HG03521 (cell line): ENCODE data around the gene LPAR5.

Experiments
- ATAC-seq: cut with Tn5 transposase; IDR thresholded peaks from one replicate; pipeline ENCODE4 v1.9.1; 2021; ENCODE audit warnings: mild to moderate bottlenecking, moderate library complexity; ENCODE audit not compliant: unreplicated experiment

The LPAR5 gene

DNA sequence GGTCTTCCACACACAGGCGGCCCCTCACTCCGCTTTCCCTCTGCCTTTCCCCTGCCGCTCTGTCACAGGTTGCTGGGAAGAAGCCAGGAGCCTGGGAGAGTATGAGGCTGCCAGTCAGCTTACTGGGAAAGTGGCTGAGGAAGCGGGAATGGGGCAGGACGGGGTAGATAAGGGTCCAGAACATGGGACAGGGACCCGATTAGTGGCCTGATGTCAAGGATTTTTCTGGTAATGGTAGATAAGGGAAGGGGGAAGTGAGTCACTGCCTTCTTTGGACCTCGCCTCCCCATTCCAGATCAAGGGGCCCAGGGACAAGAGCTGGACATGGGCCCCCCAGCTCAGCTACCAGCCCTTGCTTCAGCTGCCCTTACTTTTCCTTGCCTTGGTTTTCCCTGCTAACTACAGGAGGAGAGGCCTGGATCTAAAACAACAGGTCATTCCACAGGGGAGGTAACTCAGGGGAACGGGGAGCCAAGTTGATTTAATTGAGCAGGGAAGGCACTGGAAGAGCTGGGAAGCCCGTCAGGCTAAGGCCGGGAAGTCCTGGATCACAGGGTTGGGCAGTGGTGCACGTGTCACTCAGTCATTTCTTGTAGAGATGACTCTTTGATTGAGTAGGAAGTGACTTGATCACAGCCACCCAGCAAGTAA lies 3.5 kb upstream of the LPAR5 start:
- ATAC-seq = no peak

GRCh38 chr12:6638305-6638704 lies 2.5 kb upstream of the LPAR5 start:
- no peak for ATAC-seq

DNA sequence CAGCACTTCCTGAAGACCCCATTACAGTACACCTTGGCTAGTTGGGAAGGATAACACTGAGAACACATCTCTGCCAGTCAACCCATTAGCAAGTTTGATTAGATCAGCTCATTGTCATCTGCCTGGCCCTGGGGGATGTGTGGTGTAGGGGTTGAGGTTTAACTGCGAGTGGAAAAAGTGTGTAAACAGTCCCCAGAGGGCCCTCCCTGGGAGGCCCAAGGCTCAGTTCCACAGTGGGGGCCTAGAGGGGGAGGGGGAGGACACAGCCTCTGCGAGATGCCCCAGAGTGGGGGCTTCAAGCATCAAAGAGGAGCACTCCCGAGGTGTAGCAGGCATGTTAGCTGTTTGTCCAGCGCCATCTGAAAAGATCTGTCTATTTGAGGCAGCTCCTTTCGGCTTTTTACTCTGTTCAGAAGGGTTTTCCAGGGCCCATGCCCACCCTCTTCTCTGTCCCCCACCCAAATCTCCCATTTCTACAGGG lies 344 bp downstream of the LPAR5 start:
- no peak for ATAC-seq

DNA sequence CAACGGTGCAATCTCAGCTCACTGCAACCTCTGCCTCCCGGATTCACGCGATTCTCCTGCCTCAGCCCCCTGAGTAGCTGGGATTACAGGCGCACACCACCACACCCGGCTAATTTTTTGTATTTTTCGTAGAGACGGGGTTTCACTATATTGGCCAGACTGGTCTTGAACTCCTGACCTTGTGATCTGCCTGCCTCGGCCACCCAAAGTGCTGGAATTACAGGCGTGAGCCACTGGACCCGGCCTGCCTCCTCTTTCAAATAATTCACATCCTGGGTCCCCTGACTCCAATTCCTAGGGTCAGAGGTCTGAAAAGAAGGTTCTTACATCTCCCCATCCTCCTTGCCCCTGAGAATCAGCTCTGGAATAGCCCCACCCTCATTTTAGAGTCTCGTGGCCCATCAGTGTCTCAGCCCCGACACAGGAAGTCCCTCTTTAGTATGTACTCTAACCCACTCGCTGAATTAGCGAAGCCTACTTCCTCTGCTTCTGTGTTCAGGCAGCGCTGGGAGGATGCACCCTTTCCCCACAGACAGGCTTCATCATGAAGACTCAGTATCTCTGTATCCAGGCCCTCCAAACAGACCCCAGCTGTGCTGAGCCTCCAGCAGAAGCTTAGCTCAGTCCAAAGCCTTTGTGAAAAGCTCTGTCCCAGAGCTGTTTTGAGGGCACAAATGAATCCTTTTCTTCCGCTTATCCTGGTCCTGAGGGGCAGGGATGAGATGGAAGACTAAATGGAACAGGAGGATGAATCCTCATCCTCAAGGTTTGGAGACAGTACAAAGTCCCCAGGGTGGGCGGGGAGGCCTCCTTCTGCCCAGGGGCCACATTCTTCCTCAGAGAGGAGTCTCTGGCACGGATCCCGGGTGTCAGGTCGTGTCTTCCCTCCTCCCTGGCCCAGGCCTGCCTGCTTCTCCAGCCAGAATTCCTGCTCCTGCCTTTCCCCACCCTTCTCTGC lies 3.5 kb downstream of the LPAR5 start:
- peak; percentile 49 for ATAC-seq

GRCh38 chr12:6631549-6631961 lies 4.2 kb downstream of the LPAR5 start:
- ATAC-seq = no peak

GRCh38 chr12:6630736-6631135 lies 5.0 kb downstream of the LPAR5 start:
- ATAC-seq = no peak

- ATAC-seq = no peak
Observed at GRCh38 chr12:6627616-6628015, 8.1 kb downstream of the LPAR5 start.

DNA sequence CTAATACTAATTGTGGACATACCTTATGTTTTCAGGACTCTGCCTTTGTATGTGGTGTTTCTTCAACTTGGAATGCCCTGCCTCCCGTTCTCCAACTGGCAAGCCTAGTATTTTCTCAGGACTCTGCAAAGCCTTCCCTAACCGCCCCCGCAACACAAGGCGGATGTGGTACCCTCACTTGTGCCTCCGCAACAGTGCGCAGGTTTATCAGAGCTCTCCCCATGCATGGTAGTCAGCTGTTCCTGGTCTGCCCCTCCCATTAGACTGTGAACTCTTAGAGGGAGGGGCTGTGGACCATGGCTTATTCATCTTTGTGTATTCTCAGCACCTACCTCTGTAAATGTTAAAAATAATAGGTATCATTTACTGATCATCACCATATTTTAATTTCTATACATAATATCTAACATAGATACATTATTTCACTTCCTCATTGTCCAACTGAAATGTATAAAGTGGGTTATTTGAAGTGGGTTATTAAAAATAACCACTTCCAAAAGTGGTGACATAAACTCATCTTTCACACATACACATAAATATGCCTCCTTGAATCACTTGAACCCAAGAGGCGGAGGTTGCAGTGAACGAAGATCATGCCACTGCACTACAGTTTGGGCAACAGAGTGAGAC lies 9.0 kb downstream of the LPAR5 start:
- no peak for ATAC-seq

DNA sequence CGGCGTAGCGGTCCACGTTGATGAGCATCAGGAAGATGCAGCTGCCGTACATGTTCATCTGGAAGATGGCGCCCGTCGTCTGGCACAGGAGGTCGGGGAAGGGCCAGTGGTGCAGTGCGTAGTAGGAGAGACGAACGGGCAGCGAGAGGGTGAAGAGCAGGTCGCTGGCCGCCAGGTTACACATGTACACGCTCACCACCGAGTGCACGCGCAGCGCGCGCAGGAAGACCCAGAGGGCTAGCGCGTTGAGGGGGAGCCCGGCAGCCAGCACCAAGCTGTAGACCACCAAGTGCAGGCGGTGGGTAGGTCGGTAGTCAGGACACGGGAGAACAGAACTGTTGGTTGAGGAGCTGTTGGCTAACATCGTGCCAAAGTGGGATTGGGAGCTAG lies 14.9 kb downstream of the LPAR5 start:
- no peak for ATAC-seq

DNA sequence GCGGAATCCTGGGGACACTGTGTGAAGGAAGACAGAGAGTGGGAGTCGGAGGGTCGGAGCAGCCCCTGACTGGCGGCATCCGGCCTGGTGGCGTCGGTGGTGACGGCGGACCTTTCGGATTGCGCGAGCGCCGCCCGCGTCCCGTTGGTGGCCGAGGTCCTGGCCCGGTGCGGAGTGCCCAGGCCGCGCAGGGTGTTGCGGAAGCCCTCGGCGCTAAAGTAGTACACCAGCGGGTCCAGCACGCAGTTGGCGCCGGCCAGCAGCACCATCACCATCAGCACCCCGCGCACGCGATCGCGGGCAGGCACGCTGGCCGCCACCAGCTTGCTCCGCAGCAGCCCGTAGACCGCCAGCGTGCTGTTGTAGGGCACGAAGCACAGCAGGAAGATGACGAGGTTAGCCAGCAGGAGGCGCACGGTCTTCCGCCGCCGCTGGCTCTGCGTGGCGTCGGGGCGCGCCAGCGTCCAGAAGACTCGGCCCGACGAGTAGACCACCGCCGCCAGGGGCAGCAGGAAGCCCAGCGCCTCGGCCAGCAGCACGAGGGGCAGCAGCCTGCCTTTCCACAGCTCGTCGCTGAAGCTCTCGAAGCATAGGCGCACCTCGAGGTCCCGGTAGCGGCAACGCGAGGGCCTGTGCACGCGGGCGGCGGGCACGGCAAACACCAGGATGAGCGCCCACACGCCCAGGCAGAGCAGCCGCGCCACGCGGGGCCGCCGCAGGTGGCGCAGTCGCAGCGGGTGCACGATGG lies 15.4 kb downstream of the LPAR5 start:
- no peak for ATAC-seq

GRCh38 chr12:6618483-6619225 lies 17.1 kb downstream of the LPAR5 start:
- ATAC-seq = no peak

DNA sequence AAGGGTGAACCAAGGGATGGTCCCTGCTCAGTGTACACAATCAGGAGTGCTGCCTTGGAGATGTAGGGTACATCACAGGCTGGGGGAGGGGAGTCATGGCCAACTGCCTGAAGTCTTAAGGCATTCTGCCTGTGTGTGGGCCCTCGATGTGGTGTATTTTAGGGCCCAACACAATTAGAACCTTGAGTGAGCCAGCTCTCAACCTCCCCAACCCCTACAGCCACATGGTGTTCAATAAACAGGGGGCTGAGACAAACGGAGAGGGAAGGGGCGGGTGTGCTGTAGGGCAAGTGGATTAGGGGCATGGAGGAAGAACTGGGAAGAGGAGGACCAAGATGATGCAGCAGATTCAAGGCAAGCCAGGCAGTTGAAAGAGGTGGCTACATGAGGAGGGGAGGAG lies 20.0 kb downstream of the LPAR5 start:
- no peak for ATAC-seq

DNA sequence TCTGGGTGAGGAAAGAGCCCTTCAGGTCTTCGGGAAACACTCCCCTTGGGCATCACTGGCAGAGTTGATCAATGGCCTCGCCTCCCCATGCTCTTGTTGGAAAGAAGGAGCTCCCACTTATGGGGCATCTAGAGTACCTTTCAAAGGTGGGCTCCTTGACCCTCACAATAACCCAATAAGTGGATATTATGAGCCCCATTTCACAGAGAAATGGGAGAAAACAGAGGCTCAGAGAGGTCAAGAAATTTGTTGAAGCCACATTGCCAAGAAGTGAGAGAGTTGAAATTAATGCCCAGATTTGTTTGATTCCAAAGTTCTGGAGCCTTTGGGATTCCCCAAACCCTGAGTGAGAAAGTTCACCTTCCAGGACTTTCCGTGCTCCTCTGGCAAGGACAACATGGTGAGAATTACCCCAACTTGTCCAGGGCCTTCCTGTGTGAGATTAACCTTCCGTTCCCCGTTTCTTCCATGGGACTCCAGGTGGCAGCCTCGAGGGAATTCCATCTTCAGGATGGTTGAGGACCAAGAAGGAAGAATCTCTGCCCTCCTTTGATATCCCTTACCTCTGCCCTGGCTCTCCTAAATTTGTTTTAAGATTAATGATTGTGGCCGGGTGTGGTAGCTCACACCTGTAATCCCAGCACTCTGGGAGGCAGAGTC lies 21.1 kb downstream of the LPAR5 start:
- ATAC-seq = no peak

- ATAC-seq = no peak
Observed at GRCh38 chr12:6613776-6614512, 21.8 kb downstream of the LPAR5 start.

DNA sequence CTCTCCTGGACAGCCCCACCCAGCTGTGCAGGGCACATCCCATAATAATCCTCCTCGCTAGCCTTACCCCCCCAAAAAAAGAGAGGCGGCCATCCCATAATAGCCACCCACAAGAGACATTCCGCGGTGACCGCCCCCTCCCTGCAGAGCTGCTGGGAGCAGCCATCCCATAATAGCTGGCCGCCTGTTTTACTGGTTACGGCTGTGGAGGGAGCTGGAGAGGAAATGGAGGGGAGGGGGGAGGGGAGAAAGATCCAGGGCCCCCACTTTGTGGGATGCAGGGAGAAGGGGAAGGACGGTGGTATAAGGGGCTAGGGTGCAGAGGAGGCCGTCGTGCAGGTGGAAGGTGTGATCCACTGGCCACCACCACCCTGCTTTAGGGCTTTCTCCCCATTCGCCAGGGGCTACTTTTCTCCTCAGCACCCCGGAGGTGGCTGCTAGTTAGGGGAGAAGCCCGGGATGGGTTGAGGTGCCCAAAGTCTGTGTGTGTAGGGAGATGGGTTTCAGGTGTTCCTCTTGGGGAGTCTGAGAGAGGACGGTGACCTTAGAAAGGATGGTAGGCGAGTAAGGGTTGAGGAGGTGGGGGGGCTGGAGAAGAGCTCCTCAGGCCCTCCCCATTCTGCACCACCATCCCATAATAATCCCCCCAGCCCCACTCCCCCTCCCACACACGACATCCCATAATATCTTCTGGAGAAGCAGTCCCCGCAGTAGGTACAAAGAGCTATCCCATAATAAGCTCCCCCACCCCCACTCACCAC lies 22.6 kb downstream of the LPAR5 start:
- no peak for ATAC-seq

DNA sequence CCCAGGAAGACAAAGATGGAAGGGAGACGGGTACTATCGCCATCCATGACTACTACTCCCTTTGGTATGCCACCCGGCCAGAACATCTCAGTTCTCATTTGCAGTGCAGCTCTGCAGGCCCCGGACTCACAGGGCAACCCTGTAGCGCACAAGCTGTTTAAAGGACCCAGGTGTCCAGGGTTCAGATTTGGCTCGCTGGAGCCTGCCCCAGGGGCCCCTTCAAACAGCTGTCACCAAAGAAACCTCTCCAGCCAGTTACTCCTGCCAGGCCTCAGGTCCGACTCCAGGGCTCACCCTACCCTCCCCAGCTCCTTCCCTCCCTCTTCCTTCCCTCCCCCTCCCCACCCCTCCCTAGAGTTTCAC lies 23.1 kb downstream of the LPAR5 start:
- no peak for ATAC-seq

DNA sequence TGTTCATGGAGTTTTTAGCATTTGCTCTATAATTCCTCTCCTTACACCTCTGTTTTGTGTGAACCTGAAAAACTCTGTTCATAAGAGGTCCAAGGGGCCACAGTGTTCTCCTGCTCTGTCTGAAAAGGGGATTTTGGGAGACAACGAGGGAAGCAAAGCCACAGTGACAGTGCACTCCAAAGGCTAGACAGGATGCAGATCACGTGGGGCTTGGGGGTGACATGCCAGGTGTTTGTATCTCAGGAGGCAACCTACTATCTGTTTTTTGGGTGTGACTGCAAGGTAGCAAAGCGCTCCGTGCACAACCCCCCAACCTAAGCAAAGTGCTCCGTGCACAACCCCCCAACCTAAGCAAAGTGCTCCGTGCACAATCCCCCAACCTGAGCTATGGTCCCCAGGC lies 23.5 kb downstream of the LPAR5 start:
- no peak for ATAC-seq

DNA sequence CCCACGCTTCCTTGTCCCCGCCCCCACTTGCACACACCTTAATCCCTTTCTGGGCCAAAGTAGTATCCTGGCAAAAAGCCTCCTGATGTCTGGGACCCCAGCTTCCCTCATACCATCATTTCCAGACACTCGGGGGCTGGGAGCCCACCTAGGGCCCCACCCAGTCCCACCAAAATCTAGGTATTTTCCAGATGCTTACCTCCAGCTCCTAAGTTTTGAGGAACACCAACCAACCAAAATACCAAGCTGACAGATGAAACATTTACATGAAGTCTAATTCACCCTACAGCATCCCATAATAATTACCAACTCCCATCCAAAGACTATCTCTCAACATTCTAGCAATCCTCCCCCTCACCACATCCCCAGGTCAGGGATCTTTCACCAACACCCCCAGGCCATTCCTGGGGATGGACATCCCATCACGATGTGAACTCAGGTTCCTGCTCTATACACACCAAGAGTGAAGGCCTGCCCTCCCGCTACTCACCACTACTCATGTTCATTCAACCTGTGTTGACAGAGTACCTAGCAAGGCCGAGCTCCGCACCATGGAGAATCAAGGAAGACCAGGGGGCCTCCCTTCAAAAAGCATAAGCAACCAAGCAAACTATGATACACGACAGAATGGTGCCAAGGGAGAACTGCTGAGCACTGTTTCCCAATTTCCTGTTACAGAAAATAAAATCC lies 27.0 kb downstream of the LPAR5 start:
- no peak for ATAC-seq
